ENCODE measurements around the gene DSPP. TPM values are rescaled to one million over a fixed set of nuclear protein-coding genes. Genes with fewer than 3 reads are reported as not detected.

Gene DSPP
- total and polyA plus RNA-seq, 2 of the 8 experiments (the other 6 are each of a cell fraction or from before 2014, with no cell fraction given): not detected

GRCh38 chr4:87650938-87651337 is 42.6 kb downstream of the DSPP start (continued):
- TF ChIP-seq EGR1 (IDR thresholded peaks at IDR 0.05; ENCODE audit: borderline replicate concordance, low read depth, low read length) (no peak), ZNF274 (IDR thresholded peaks at IDR 0.05; ENCODE audit: borderline replicate concordance, extremely low read depth, low read length) (no peak), PHF8 (conservative IDR thresholded peaks at IDR 0.05; ENCODE audit: low read depth, low read length) (no peak), KDM4A (IDR thresholded peaks at IDR 0.05; ENCODE audit: low read depth, low read length, severe bottlenecking) (no peak), SUZ12 (IDR thresholded peaks at IDR 0.05; ENCODE audit: low read length) (no peak)
- TF ChIP-seq, protein P1, sequence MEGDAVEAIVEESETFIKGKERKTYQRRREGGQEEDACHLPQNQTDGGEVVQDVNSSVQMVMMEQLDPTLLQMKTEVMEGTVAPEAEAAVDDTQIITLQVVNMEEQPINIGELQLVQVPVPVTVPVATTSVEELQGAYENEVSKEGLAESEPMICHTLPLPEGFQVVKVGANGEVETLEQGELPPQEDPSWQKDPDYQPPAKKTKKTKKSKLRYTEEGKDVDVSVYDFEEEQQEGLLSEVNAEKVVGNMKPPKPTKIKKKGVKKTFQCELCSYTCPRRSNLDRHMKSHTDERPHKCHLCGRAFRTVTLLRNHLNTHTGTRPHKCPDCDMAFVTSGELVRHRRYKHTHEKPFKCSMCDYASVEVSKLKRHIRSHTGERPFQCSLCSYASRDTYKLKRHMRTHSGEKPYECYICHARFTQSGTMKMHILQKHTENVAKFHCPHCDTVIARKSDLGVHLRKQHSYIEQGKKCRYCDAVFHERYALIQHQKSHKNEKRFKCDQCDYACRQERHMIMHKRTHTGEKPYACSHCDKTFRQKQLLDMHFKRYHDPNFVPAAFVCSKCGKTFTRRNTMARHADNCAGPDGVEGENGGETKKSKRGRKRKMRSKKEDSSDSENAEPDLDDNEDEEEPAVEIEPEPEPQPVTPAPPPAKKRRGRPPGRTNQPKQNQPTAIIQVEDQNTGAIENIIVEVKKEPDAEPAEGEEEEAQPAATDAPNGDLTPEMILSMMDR (IDR thresholded peaks at IDR 0.05; ENCODE audit: control extremely low read depth in 1 of 3, insufficient read depth in 1 of 3, low read depth in 1 of 3, low read length in 3 of 3): no peak
